OCI-LY3 (cell line): ENCODE measurements around the gene PRR13.

Source experiments
- EZH2phosphoT487 ChIP-seq: fragments of 200-600 bp; shearing (Covaris generic); IDR thresholded peaks from 2 replicates; pipeline ENCODE4 v1.6.1; 2018; ENCODE audit warnings: antibody characterized with exemption, mixed run types, low read depth
- TF ChIP-seq, protein P1 (sequence below): fragments of 200-600, 300-600 bp; sonication (generic); IDR thresholded peaks from 2 replicates; pipeline ENCODE4 v1.5.1; 2014; ENCODE audit warnings: antibody characterized with exemption, low read length, low read depth

GRCh38 chr12:53427905-53428594 is 13.5 kb upstream of the PRR13 start:
- TF ChIP-seq, protein P1, sequence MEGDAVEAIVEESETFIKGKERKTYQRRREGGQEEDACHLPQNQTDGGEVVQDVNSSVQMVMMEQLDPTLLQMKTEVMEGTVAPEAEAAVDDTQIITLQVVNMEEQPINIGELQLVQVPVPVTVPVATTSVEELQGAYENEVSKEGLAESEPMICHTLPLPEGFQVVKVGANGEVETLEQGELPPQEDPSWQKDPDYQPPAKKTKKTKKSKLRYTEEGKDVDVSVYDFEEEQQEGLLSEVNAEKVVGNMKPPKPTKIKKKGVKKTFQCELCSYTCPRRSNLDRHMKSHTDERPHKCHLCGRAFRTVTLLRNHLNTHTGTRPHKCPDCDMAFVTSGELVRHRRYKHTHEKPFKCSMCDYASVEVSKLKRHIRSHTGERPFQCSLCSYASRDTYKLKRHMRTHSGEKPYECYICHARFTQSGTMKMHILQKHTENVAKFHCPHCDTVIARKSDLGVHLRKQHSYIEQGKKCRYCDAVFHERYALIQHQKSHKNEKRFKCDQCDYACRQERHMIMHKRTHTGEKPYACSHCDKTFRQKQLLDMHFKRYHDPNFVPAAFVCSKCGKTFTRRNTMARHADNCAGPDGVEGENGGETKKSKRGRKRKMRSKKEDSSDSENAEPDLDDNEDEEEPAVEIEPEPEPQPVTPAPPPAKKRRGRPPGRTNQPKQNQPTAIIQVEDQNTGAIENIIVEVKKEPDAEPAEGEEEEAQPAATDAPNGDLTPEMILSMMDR: no peak
- TF ChIP-seq EZH2phosphoT487: no peak
